ENCODE results near the gene FADS6.

GRCh38 chr17:74872313-74873036 lies 21.0 kb downstream of the FADS6 start, which contains the start of gene FDXR:
- no peak for TF ChIP-seq CTCF (conservative IDR thresholded peaks at IDR 0.05; ENCODE audit: low read depth, low read length)
- no peak for TF ChIP-seq EZH2phosphoT487 (IDR thresholded peaks at IDR 0.05; ENCODE audit: borderline replicate concordance, low read length)
- TF ChIP-seq EZH2 (IDR thresholded peaks at IDR 0.05; ENCODE audit: low read length, unreplicated experiment): no peak

Data from PC-3 (cell line).